GM23248 (cell line): Measurements from ENCODE around the gene LDB1. TPM values are rescaled to one million over a fixed set of nuclear protein-coding genes. Genes with fewer than 3 reads are reported as not detected.

Source experiments
- DNase-seq: peaks from one replicate; pipeline ENCODE4 v3.0.0-alpha.2; 2015
- H2AFZ ChIP-seq: fragments of 200-600 bp; sonication (generic); 2 replicates; pipeline ENCODE4 v1.6.1; 2016; ENCODE audit warnings: antibody characterized with exemption
- H3F3A ChIP-seq: fragments of 200-600 bp; sonication (generic); 2 replicates; pipeline ENCODE4 v1.6.1; 2016; ENCODE audit warnings: mild to moderate bottlenecking, antibody characterized with exemption, mixed run types; ENCODE audit not compliant: insufficient read depth
- H3K27ac ChIP-seq: fragments of 200-600 bp; sonication (generic); 2 replicates; pipeline ENCODE4 v1.5.1; 2016; ENCODE audit warnings: mild to moderate bottlenecking
- H3K27me3 ChIP-seq: fragments of 200-600 bp; sonication (generic); replicated peaks from 2 replicates; pipeline ENCODE4 v1.6.1; 2016; ENCODE audit warnings: mild to moderate bottlenecking; ENCODE audit not compliant: insufficient read depth
- H3K36me3 ChIP-seq: fragments of 200-600 bp; sonication (generic); 2 replicates; pipeline ENCODE4 v1.6.1; 2016; ENCODE audit warnings: low read depth, mild to moderate bottlenecking
- H3K4me1 ChIP-seq: fragments of 200-600 bp; sonication (generic); 2 replicates; pipeline ENCODE4 v1.6.1; 2016; ENCODE audit warnings: mild to moderate bottlenecking; ENCODE audit not compliant: insufficient read depth
- H3K4me2 ChIP-seq: fragments of 200-600 bp; sonication (generic); one replicate; pipeline ENCODE4 v1.6.1; 2016; ENCODE audit warnings: mild to moderate bottlenecking; ENCODE audit not compliant: unreplicated experiment
- H3K4me3 ChIP-seq: fragments of 200-600 bp; sonication (generic); 2 replicates; pipeline ENCODE4 v1.5.1; 2016; ENCODE audit warnings: mild to moderate bottlenecking
- H3K79me2 ChIP-seq: fragments of 200-600 bp; sonication (generic); 2 replicates; pipeline ENCODE4 v1.6.1; 2016; ENCODE audit warnings: mild to moderate bottlenecking; ENCODE audit not compliant: insufficient read depth
- H3K9ac ChIP-seq: fragments of 200-600 bp; sonication (generic); 2 replicates; pipeline ENCODE4 v1.6.1; 2016; ENCODE audit warnings: mild to moderate bottlenecking
- H3K9me2 ChIP-seq: fragments of 200-600 bp; sonication (generic); 2 replicates; pipeline ENCODE4 v1.6.1; 2016; ENCODE audit warnings: mixed run types, mild to moderate bottlenecking, moderate library complexity; ENCODE audit not compliant: insufficient read depth
- H3K9me3 ChIP-seq: fragments of 200-600 bp; sonication (generic); one replicate; pipeline ENCODE4 v1.6.1; 2017; ENCODE audit warnings: low read depth
- H4K20me1 ChIP-seq: fragments of 200-600 bp; sonication (generic); 2 replicates; pipeline ENCODE4 v1.6.0; 2016; ENCODE audit not compliant: insufficient read depth
- EZH2 ChIP-seq: fragments of 200-600 bp; sonication (generic); IDR thresholded peaks from 2 replicates; pipeline ENCODE4 v1.6.1; 2018; ENCODE audit warnings: antibody characterized with exemption, mild to moderate bottlenecking; ENCODE audit not compliant: insufficient read depth, poor library complexity, severe bottlenecking
- EZH2phosphoT487 ChIP-seq: fragments of 200-600 bp; sonication (generic); IDR thresholded peaks from 2 replicates; pipeline ENCODE4 v1.6.1; 2018; ENCODE audit warnings: antibody characterized with exemption, moderate library complexity, mild to moderate bottlenecking, low read depth; ENCODE audit not compliant: insufficient read depth
- WGBS, 2 experiments: methylation state at CpG; one replicate each; pipeline ENCODE4 v1.1.6; 2015 to 2017; ENCODE audit warnings: low lambda C conversion rate in 2 of 2, low coverage in 1 of 2; ENCODE audit errors: missing lambda C conversion rate in 2 of 2; 5-methylcytosine and 5-hydroxymethylcytosine counted together
- in situ Hi-C: fragments of 300-500 bp; cut with MboI; formaldehyde crosslinking; loops from 2 replicates; pipeline ENCODE4 v1.15.0; 2020
- polyA plus RNA-seq: library from polyadenylated mRNA; unstranded; fragments of >200 nt; fragmentation: Nextera tagmentation; extraction: Ambion mirVana; gene quantifications from 2 replicates; pipeline ENCODE4 v1.2.1, GENCODE V29; 2016
- small RNA-seq: library from RNA; depleted of rRNA; stranded (forward); fragments of <200 nt; gene quantifications from one replicate; pipeline ENCODE3, GENCODE V24; 2014; ENCODE audit warnings: low read depth, low replicate concordance
- total RNA-seq: library from RNA; depleted of rRNA; stranded (reverse); fragments of >200 nt; shearing (Covaris generic); gene quantifications from 2 replicates; pipeline ENCODE4 v1.2.3, GENCODE V29; 2014; rRNA removed

LDB1 gene
- total and polyA plus RNA-seq, 2 experiments from 2014 or later = 5.0 to 28.1 TPM

- Histone ChIP-seq H3K4me2 (peak overlapping the region; percentile 83), H3K27ac (peak overlapping the region; percentile 73), H3K36me3 (no peaks in the 10 kb centered on the region), H3K4me3 (peak overlapping the region; percentile 76), H3K4me1 (peaks cover 9% of the 10 kb centered on the region), H3K9ac (peak overlapping the region; percentile 88), H3K9me2 (no peaks in the 10 kb centered on the region), H3K79me2 (peaks cover 45% of the 10 kb centered on the region), H3K9me3 (no peaks in the 10 kb centered on the region), H3K27me3 (no peaks in the 10 kb centered on the region), H4K20me1 (no peaks in the 10 kb centered on the region), H3F3A (no peaks in the 10 kb centered on the region), H2AFZ (peak overlapping the region; percentile 84)
- peak; percentile 63 for DNase-seq
- TF ChIP-seq EZH2 (no peak), EZH2phosphoT487 (no peak)
- WGBS, 2 experiments = 3 to 5% methylated on average over 56 to 58 of the region's 63 CpGs
- in situ Hi-C loops = no loop called here
Observed at GRCh38 chr10:102065561-102066398, 54.4 kb downstream of the LDB1 start.

- Histone ChIP-seq H2AFZ (peak within 1 kb of the TSS; percentile 84), H4K20me1 (no peaks in the 10 kb centered on the region), H3K4me2 (peak within 1 kb of the TSS; percentile 83), H3K36me3 (no peaks in the 10 kb centered on the region), H3K9me2 (no peaks in the 10 kb centered on the region), H3K4me3 (peak within 1 kb of the TSS; percentile 76), H3K79me2 (peaks cover 40% of the 10 kb centered on the region), H3F3A (no peaks in the 10 kb centered on the region), H3K27ac (peak within 1 kb of the TSS; percentile 73), H3K9ac (peak within 1 kb of the TSS; percentile 88), H3K4me1 (peaks cover 9% of the 10 kb centered on the region), H3K27me3 (no peaks in the 10 kb centered on the region), H3K9me3 (no peaks in the 10 kb centered on the region)
- TF ChIP-seq EZH2phosphoT487 (no peak), EZH2 (no peak)
- in situ Hi-C loops = no loop called here
- peak; percentile 97 for DNase-seq
- WGBS, 2 experiments = 2% methylated on average over 41 to 57 of the region's 61 CpGs
Observed at GRCh38 chr10:102064868-102065560, 55.2 kb downstream of the LDB1 start, which contains the start of gene HPS6. Gene HPS6 (plus strand): TSS chr10:102065349. CDS start chr10:102065475, 126 bp downstream.

GRCh38 chr10:102064503-102064867 is 55.7 kb downstream of the LDB1 start:
- H3K79me2 ChIP-seq = peaks cover 37% of the 10 kb centered on the region
- H3K4me3 ChIP-seq = peak overlapping the region; percentile 76
- no peaks in the 10 kb centered on the region for H3F3A ChIP-seq
- in situ Hi-C loops = no loop called here
- no peak for DNase-seq
- WGBS, 2 experiments = 66 to 74% methylated on average over 2 of the region's 2 CpGs
- peak overlapping the region; percentile 84 for H2AFZ ChIP-seq
- peak overlapping the region; percentile 83 for H3K4me2 ChIP-seq
- TF ChIP-seq EZH2 (no peak), EZH2phosphoT487 (no peak)
- no peaks in the 10 kb centered on the region for H3K9me3 ChIP-seq
- no peaks in the 10 kb centered on the region for H3K27me3 ChIP-seq
- peaks cover 9% of the 10 kb centered on the region for H3K4me1 ChIP-seq
- H3K9ac ChIP-seq = peak overlapping the region; percentile 88
- H3K36me3 ChIP-seq = no peaks in the 10 kb centered on the region
- H3K27ac ChIP-seq = peak overlapping the region; percentile 73
- H3K9me2 ChIP-seq = no peaks in the 10 kb centered on the region
- H4K20me1 ChIP-seq = no peaks in the 10 kb centered on the region

- Histone ChIP-seq H3K27me3 (no peaks in the 10 kb centered on the region), H3F3A (0 out of 2 replicates have a peak, but pooled peaks cover 4% of the 10 kb centered on the region), H3K27ac (no peak overlapping the region), H3K9me3 (no peaks in the 10 kb centered on the region), H3K36me3 (no peaks in the 10 kb centered on the region), H3K9me2 (no peaks in the 10 kb centered on the region), H3K79me2 (peaks cover 7% of the 10 kb centered on the region), H3K4me3 (no peak overlapping the region), H4K20me1 (no peaks in the 10 kb centered on the region), H3K9ac (no peak overlapping the region), H3K4me2 (no peak overlapping the region), H2AFZ (no peak overlapping the region), H3K4me1 (0 out of 2 replicates have a peak, but pooled peaks cover 3% of the 10 kb centered on the region)
- no peak for DNase-seq
- in situ Hi-C loops = no loop called here
- TF ChIP-seq EZH2 (no peak), EZH2phosphoT487 (no peak)
Observed at GRCh38 chr10:102059987-102060386, 60.2 kb downstream of the LDB1 start.

Small RNAs within 50 kb of the gene (small RNA-seq; reads per million reads assigned to genes)
- gene AL500527.1 (not detected), gene AL500527.2 (not detected)

Other genes with a start within 250 kb of the LDB1 start
- 5.6 and 9.0 TPM in 2 replicates for gene ARMH3, start 64.2 kb downstream of the LDB1 start, total RNA-seq
- gene ARMH3, start 64.2 kb downstream of the LDB1 start, polyA plus RNA-seq = 9.5 and 11.1 TPM in 2 replicates
- gene HPS6, start 55.0 kb downstream of the LDB1 start, total RNA-seq = 45.1 and 46.9 TPM in 2 replicates
- 10.9 and 12.2 TPM in 2 replicates for gene HPS6, start 55.0 kb downstream of the LDB1 start, polyA plus RNA-seq
- 16.4 and 25.3 TPM in 2 replicates for gene PPRC1, start 12.7 kb upstream of the LDB1 start, total RNA-seq
- 19.5 and 22.6 TPM in 2 replicates for gene PPRC1, start 12.7 kb upstream of the LDB1 start, polyA plus RNA-seq
- gene NOLC1, start 32.0 kb upstream of the LDB1 start, total RNA-seq = 30.7 and 31.9 TPM in 2 replicates
- 42.5 and 43.4 TPM in 2 replicates for gene NOLC1, start 32.0 kb upstream of the LDB1 start, polyA plus RNA-seq
- 1.9 TPM in 1 of 2 replicates, not detected in the other for gene ELOVL3, start 105.9 kb upstream of the LDB1 start, total RNA-seq
- 1.4 and 1.9 TPM in 2 replicates for gene ELOVL3, start 105.9 kb upstream of the LDB1 start, polyA plus RNA-seq
- not detected in 2 replicates for gene PITX3, start 121.1 kb upstream of the LDB1 start, total RNA-seq
- gene PITX3, start 121.1 kb upstream of the LDB1 start, polyA plus RNA-seq = not detected in 2 replicates
- gene GBF1, start 125.2 kb upstream of the LDB1 start, total RNA-seq = 43.9 and 48.7 TPM in 2 replicates
- gene GBF1, start 125.2 kb upstream of the LDB1 start, polyA plus RNA-seq = 28.1 and 29.8 TPM in 2 replicates